Astrocyte (in vitro differentiated cells and primary cell): Measurements from ENCODE around the gene ACYP2. TPM values are rescaled to one million over a fixed set of nuclear protein-coding genes. Genes with fewer than 3 reads are reported as not detected.

Source experiments
- DNase-seq: peaks from one replicate; pipeline ENCODE4 v3.0.0-alpha.2; 2010; ENCODE audit warnings: low read depth
- FAIRE-seq: peaks from 2 replicates; lab custom pipeline; 2011; peaks lifted over from hg19 to GRCh38; lab: Jason Lieb, UNC
- H2AFZ ChIP-seq: 2 replicates; pipeline ENCODE4 v1.6.0; 2012; ENCODE audit warnings: low read depth, low read length, inconsistent platforms
- H3K27ac ChIP-seq: 2 replicates; pipeline ENCODE4 v1.5.1; 2011; ENCODE audit warnings: low read depth, low read length, inconsistent platforms
- H3K27me3 ChIP-seq: 2 replicates; pipeline ENCODE4 v1.6.0; 2011; ENCODE audit warnings: low read length, inconsistent platforms; ENCODE audit not compliant: insufficient read depth
- H3K36me3 ChIP-seq: 2 replicates; pipeline ENCODE4 v1.5.1; 2011; ENCODE audit warnings: low read length, inconsistent platforms; ENCODE audit not compliant: insufficient read depth
- H3K4me1 ChIP-seq: 2 replicates; pipeline ENCODE4 v1.5.1; 2011; ENCODE audit warnings: low read length, inconsistent platforms; ENCODE audit not compliant: insufficient read depth
- H3K4me2 ChIP-seq: 2 replicates; pipeline ENCODE4 v1.6.0; 2012; ENCODE audit warnings: low read length, inconsistent platforms
- H3K4me3 ChIP-seq: 2 replicates; pipeline ENCODE4 v1.5.1; 2011; ENCODE audit warnings: low read depth, mild to moderate bottlenecking, low read length, inconsistent platforms; ENCODE audit not compliant: insufficient read depth
- H3K79me2 ChIP-seq: 2 replicates; pipeline ENCODE4 v1.6.0; 2012; ENCODE audit warnings: mild to moderate bottlenecking, low read length, inconsistent platforms; ENCODE audit not compliant: insufficient read depth
- H3K9ac ChIP-seq: 2 replicates; pipeline ENCODE4 v1.6.0; 2012; ENCODE audit warnings: mild to moderate bottlenecking, low read length, inconsistent platforms
- H3K9me3 ChIP-seq: 2 replicates; pipeline ENCODE4 v1.5.1; 2012; ENCODE audit warnings: low read depth, mild to moderate bottlenecking, low read length, inconsistent platforms; ENCODE audit not compliant: insufficient read depth
- H4K20me1 ChIP-seq: 2 replicates; pipeline ENCODE4 v1.6.0; 2012; ENCODE audit warnings: low read length, inconsistent platforms; ENCODE audit not compliant: insufficient read depth
- H3K27ac Mint-ChIP-seq: one replicate; pipeline ENCODE4 v1.8.0; 2021; ENCODE audit warnings: mild to moderate bottlenecking, mixed read lengths; ENCODE audit not compliant: unreplicated experiment
- H3K27me3 Mint-ChIP-seq: one replicate; pipeline ENCODE4 v1.8.0; 2021; ENCODE audit warnings: low read depth, mixed read lengths; ENCODE audit not compliant: unreplicated experiment
- H3K36me3 Mint-ChIP-seq: one replicate; pipeline ENCODE4 v1.8.0; 2021; ENCODE audit warnings: low read depth, mixed read lengths; ENCODE audit not compliant: unreplicated experiment
- H3K4me1 Mint-ChIP-seq: one replicate; pipeline ENCODE4 v1.8.0; 2021; ENCODE audit warnings: low read depth, mixed read lengths; ENCODE audit not compliant: unreplicated experiment
- H3K4me3 Mint-ChIP-seq: one replicate; pipeline ENCODE4 v1.8.0; 2021; ENCODE audit warnings: mild to moderate bottlenecking, moderate library complexity, mixed read lengths; ENCODE audit not compliant: unreplicated experiment
- H3K9me3 Mint-ChIP-seq: one replicate; pipeline ENCODE4 v1.8.0; 2021; ENCODE audit warnings: mild to moderate bottlenecking, mixed read lengths; ENCODE audit not compliant: unreplicated experiment
- CTCF ChIP-seq: IDR thresholded peaks from 2 replicates; pipeline ENCODE4 v1.5.1; 2011; ENCODE audit warnings: low read depth, mild to moderate bottlenecking, inconsistent platforms, low read length, moderate library complexity; ENCODE audit not compliant: insufficient read depth
- EZH2 ChIP-seq: IDR thresholded peaks from 2 replicates; pipeline ENCODE4 v1.6.1; 2012; ENCODE audit warnings: mild to moderate bottlenecking, low read length, inconsistent platforms; ENCODE audit not compliant: insufficient read depth
- total RNA-seq: library from RNA; stranded (reverse); gene quantifications from 2 replicates; pipeline ENCODE4 v1.2.1, GENCODE V29; 2021

The ACYP2 gene
- total RNA-seq, 1 donor from 2014 or later = 6.8 TPM

DNA sequence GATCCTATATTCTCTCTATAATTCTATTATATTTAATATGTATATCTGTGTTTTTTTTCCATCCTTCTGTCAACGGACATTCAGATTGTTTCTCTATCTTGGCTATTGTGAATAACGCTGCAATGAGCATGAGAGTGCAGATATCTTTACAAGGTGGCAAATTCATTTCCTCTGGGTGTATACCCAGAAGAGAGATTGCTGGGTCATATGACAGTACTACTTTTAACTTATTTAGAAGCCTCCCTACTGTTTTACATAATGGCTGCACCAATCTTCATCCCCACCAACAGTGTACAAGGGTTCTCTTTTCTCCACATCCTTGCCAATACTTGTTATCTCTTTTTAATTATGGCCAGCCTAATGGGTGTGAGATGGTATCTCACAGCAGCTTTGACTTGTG lies 74.1 kb downstream of the ACYP2 start:
- no peaks in the 10 kb centered on the region for H4K20me1 ChIP-seq
- no peak for DNase-seq
- H3K9me3 Mint-ChIP-seq = peaks cover 2% of the 10 kb centered on the region
- H3K4me2 ChIP-seq = no peak overlapping the region
- no peaks in the 10 kb centered on the region for H3K9me3 ChIP-seq
- FAIRE-seq = peak; percentile 23
- TF ChIP-seq EZH2 (no peak), CTCF (no peak)
- no peak overlapping the region for H3K9ac ChIP-seq
- no peak overlapping the region for H3K4me3 ChIP-seq
- no peaks in the 10 kb centered on the region for H3K4me1 ChIP-seq
- H3K27me3 ChIP-seq = no peaks in the 10 kb centered on the region
- no peaks in the 10 kb centered on the region for H3K36me3 ChIP-seq
- no peak overlapping the region for H3K27ac ChIP-seq
- H3K4me3 Mint-ChIP-seq = no peak overlapping the region
- no peak overlapping the region for H2AFZ ChIP-seq
- no peaks in the 10 kb centered on the region for H3K79me2 ChIP-seq
- peaks cover 8% of the 10 kb centered on the region for H3K36me3 Mint-ChIP-seq
- H3K27me3 Mint-ChIP-seq = peaks cover 5% of the 10 kb centered on the region
- H3K4me1 Mint-ChIP-seq = no peaks in the 10 kb centered on the region
- H3K27ac Mint-ChIP-seq = no peak overlapping the region

GRCh38 chr2:54191361-54192135 lies 76.1 kb downstream of the ACYP2 start:
- H3K4me1 Mint-ChIP-seq = no peaks in the 10 kb centered on the region
- no peaks in the 10 kb centered on the region for H3K79me2 ChIP-seq
- H3K36me3 ChIP-seq = no peaks in the 10 kb centered on the region
- H3K27ac ChIP-seq = no peak overlapping the region
- no peak overlapping the region for H3K27ac Mint-ChIP-seq
- FAIRE-seq = no peak
- H4K20me1 ChIP-seq = no peaks in the 10 kb centered on the region
- no peak overlapping the region for H3K4me3 ChIP-seq
- TF ChIP-seq CTCF (no peak), EZH2 (no peak)
- peaks cover 2% of the 10 kb centered on the region for H3K9me3 Mint-ChIP-seq
- no peaks in the 10 kb centered on the region for H3K4me1 ChIP-seq
- H3K36me3 Mint-ChIP-seq = peaks cover 8% of the 10 kb centered on the region
- no peak overlapping the region for H2AFZ ChIP-seq
- H3K9me3 ChIP-seq = no peaks in the 10 kb centered on the region
- peaks cover 5% of the 10 kb centered on the region for H3K27me3 Mint-ChIP-seq
- H3K4me2 ChIP-seq = no peak overlapping the region
- peak; percentile 52 for DNase-seq
- no peak overlapping the region for H3K4me3 Mint-ChIP-seq
- no peaks in the 10 kb centered on the region for H3K27me3 ChIP-seq
- H3K9ac ChIP-seq = no peak overlapping the region
